WTC11 (cell line): ENCODE results near the gene GID8. TPM values are rescaled to one million over a fixed set of nuclear protein-coding genes. Genes with fewer than 3 reads are reported as not detected.

Experiments used
- ATAC-seq: fragments of 200-7000 bp; cut with Tn5 transposase; 2 replicates; pipeline ENCODE4 v1.10.0; 2021; ENCODE audit warnings: mild to moderate bottlenecking, moderate library complexity
- CTCF ChIA-PET: fragments of 300-600 bp; sonication (Branson Sonifier 250); formaldehyde crosslinking; loops from one replicate; lab custom pipeline; 2021; ENCODE audit warnings: antibody characterized with exemption; lab: Charles Lee
- POLR2A ChIA-PET: fragments of 350-600 bp; sonication (Branson Sonifier 250); formaldehyde crosslinking; loops from one replicate; lab custom pipeline; 2021; ENCODE audit warnings: antibody characterized with exemption; lab: Charles Lee
- DNase-seq: peaks from one replicate; pipeline ENCODE4 v3.0.0; 2021; ENCODE audit warnings: low spot score
- H3K27ac Mint-ChIP-seq: 2 replicates; pipeline ENCODE4 v1.8.0; 2021; ENCODE audit warnings: mixed read lengths
- H3K27me3 Mint-ChIP-seq: 2 replicates; pipeline ENCODE4 v1.8.0; 2021; ENCODE audit warnings: low read depth, mild to moderate bottlenecking, moderate library complexity, mixed read lengths
- H3K36me3 Mint-ChIP-seq: 2 replicates; pipeline ENCODE4 v1.8.0; 2021; ENCODE audit warnings: mixed read lengths
- H3K4me1 Mint-ChIP-seq: 2 replicates; pipeline ENCODE4 v1.8.0; 2022; ENCODE audit warnings: mixed read lengths
- H3K4me3 Mint-ChIP-seq: 2 replicates; pipeline ENCODE4 v1.8.0; 2021; ENCODE audit warnings: mild to moderate bottlenecking, moderate library complexity, mixed read lengths
- H3K9me3 Mint-ChIP-seq: 2 replicates; pipeline ENCODE4 v1.8.0; 2021; ENCODE audit warnings: mixed read lengths
- ARID4B ChIP-seq: sonication (generic); formaldehyde crosslinking; IDR thresholded peaks from 2 replicates; pipeline ENCODE4 v1.8.0; 2023; ENCODE audit warnings: missing genetic modification reagents, mild to moderate bottlenecking, borderline replicate concordance
- CREM ChIP-seq: sonication (generic); formaldehyde crosslinking; IDR thresholded peaks from 2 replicates; pipeline ENCODE4 v1.8.1; 2022; ENCODE audit warnings: mild to moderate bottlenecking, missing genetic modification reagents, moderate library complexity
- CTCF ChIP-seq: fragments of 200-600 bp; IDR thresholded peaks from 2 replicates; pipeline ENCODE4 v1.8.0; 2022; ENCODE audit warnings: antibody characterized with exemption
- E2F5 ChIP-seq: sonication (generic); formaldehyde crosslinking; IDR thresholded peaks from 2 replicates; pipeline ENCODE4 v1.8.1; 2022; ENCODE audit warnings: mild to moderate bottlenecking, moderate library complexity, missing genetic modification reagents
- ESRRA ChIP-seq: sonication (generic); formaldehyde crosslinking; IDR thresholded peaks from 2 replicates; pipeline ENCODE4 v1.8.1; 2022; ENCODE audit warnings: mild to moderate bottlenecking, missing genetic modification reagents, borderline replicate concordance
- IRF2 ChIP-seq: sonication (generic); formaldehyde crosslinking; IDR thresholded peaks from 2 replicates; pipeline ENCODE4 v1.8.0; 2022; ENCODE audit warnings: low read depth, missing genetic modification reagents, borderline replicate concordance
- MLX ChIP-seq: sonication (generic); formaldehyde crosslinking; IDR thresholded peaks from 2 replicates; pipeline ENCODE4 v1.8.1; 2023; ENCODE audit warnings: mild to moderate bottlenecking, missing genetic modification reagents, moderate library complexity
- NFE2L1 ChIP-seq: sonication (generic); formaldehyde crosslinking; IDR thresholded peaks from 2 replicates; pipeline ENCODE4 v1.8.1; 2023; ENCODE audit warnings: missing genetic modification reagents
- PREB ChIP-seq: sonication (generic); formaldehyde crosslinking; IDR thresholded peaks from 2 replicates; pipeline ENCODE4 v1.8.1; 2022; ENCODE audit warnings: mild to moderate bottlenecking, missing genetic modification reagents, moderate library complexity, borderline replicate concordance
- RORB ChIP-seq: fragments of 250-450 bp; sonication (Bioruptor Pico); IDR thresholded peaks from 2 replicates; pipeline ENCODE4 v1.9.0; 2021; ENCODE audit warnings: mild to moderate bottlenecking
- TP53 ChIP-seq: sonication (generic); formaldehyde crosslinking; IDR thresholded peaks from 2 replicates; pipeline ENCODE4 v1.8.1; 2023; ENCODE audit warnings: mild to moderate bottlenecking, missing genetic modification reagents
- ZNF532 ChIP-seq: fragments of 250-450 bp; sonication (Bioruptor Pico); IDR thresholded peaks from 2 replicates; pipeline ENCODE4 v1.9.0; 2021; ENCODE audit warnings: mild to moderate bottlenecking, borderline replicate concordance
- total RNA-seq: library from RNA; stranded (reverse); gene quantifications from 3 replicates; pipeline ENCODE4 v1.2.3, GENCODE V29; 2021
- TF ChIP-seq, protein P1 (sequence below): fragments of 250-450 bp; sonication (Bioruptor Pico); IDR thresholded peaks from 2 replicates; pipeline ENCODE4 v2.1.2; 2022; ENCODE audit warnings: mild to moderate bottlenecking, moderate library complexity

Gene GID8
- total RNA-seq, 1 experiment from 2014 or later: 70.2 TPM

DNA sequence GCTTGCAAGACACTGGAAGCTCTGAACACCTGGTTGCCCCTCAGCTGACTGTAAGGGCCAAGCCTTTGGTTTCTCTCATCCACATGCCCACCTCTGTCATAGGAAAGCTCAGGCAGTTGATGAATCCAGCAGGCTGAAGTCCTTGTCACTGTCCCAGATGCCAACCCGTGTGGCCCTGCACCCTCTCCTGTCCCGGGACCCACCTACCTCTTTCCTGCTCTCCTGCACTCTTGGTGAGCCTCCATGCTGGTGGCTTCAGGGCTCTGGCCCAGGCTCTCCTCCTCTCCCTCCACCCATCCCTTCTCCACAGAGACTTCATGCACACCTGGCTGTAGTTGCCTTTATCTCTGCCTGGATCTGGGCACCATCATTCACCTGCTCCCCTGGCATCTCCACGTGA is 4.0 kb upstream of the GID8 start (continued):
- TF ChIP-seq, protein P1, sequence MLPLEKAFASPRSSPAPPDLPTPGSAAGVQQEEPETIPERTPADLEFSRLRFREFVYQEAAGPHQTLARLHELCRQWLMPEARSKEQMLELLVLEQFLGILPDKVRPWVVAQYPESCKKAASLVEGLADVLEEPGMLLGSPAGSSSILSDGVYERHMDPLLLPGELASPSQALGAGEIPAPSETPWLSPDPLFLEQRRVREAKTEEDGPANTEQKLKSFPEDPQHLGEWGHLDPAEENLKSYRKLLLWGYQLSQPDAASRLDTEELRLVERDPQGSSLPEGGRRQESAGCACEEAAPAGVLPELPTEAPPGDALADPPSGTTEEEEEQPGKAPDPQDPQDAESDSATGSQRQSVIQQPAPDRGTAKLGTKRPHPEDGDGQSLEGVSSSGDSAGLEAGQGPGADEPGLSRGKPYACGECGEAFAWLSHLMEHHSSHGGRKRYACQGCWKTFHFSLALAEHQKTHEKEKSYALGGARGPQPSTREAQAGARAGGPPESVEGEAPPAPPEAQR (CRISPR knock-in tag): no peak
- TF ChIP-seq ARID4B (CRISPR knock-in tag): no peak
- TF ChIP-seq MLX (CRISPR knock-in tag): no peak
- no peak for TF ChIP-seq TP53
- TF ChIP-seq, all 79 proteins: peak for 0

GRCh38 chr20:62935204-62935967 is 2.6 kb upstream of the GID8 start:
- ATAC-seq (no peak), DNase-seq (no peak)
- Mint-ChIP-seq H3K27me3 (no peaks in the 10 kb centered on the region), H3K36me3 (peaks cover 8% of the 10 kb centered on the region), H3K4me3 (no peak overlapping the region), H3K27ac (no peak overlapping the region), H3K4me1 (peaks cover 41% of the 10 kb centered on the region), H3K9me3 (no peaks in the 10 kb centered on the region)
- ChIA-PET POLR2A (interaction anchor here (1.1 to 5.0 kb wide), 2 partner anchors 9 to 57 kb away, joined by 3 to 53 read pairs; partner anchors contain the start of gene DIDO1), CTCF (interaction anchor here (1.0 to 3.6 kb wide), 6 partner anchors 10 to 74 kb away, joined by 3 to 14 read pairs (median 6); partner anchors contain the start of gene BHLHE23)
- TF ChIP-seq ZNF532 (CRISPR knock-in tag) (no peak), E2F5 (no peak), NFE2L1 (no peak), IRF2 (no peak), CTCF (no peak), RORB (no peak), PREB (no peak), ESRRA (CRISPR knock-in tag) (no peak), CREM (CRISPR knock-in tag) (no peak)
